Measurements from ENCODE around the gene TNFRSF12A.

TNFRSF12A gene

GRCh38 chr16:2973605-2974318, 46.4 kb upstream of the TNFRSF12A start:
- no peak overlapping the region for H3K27ac Mint-ChIP-seq
- no peaks in the 10 kb centered on the region for H3K27me3 Mint-ChIP-seq (ENCODE audit: low read depth)

GRCh38 chr16:2974319-2975056, 45.7 kb upstream of the TNFRSF12A start:
- Mint-ChIP-seq H3K27ac (no peak overlapping the region), H3K27me3 (ENCODE audit: low read depth) (no peaks in the 10 kb centered on the region), H3K4me1 (peaks cover 16% of the 10 kb centered on the region), H3K36me3 (ENCODE audit: low read depth) (no peaks in the 10 kb centered on the region), H3K9me3 (no peaks in the 10 kb centered on the region), H3K4me3 (no peak overlapping the region)
- TF ChIP-seq CTCF (IDR thresholded peaks at IDR 0.05; ENCODE audit: unreplicated experiment in 3 of 3): no peak

More at GRCh38 chr16:2973605-2974318, 46.4 kb upstream of the TNFRSF12A start:
- no peaks in the 10 kb centered on the region for H3K36me3 Mint-ChIP-seq (ENCODE audit: low read depth)
- H3K9me3 Mint-ChIP-seq: no peaks in the 10 kb centered on the region
- peaks cover 16% of the 10 kb centered on the region for H3K4me1 Mint-ChIP-seq
- TF ChIP-seq CTCF (IDR thresholded peaks at IDR 0.05; ENCODE audit: unreplicated experiment in 3 of 3): no peak
- H3K4me3 Mint-ChIP-seq: no peak overlapping the region

- Mint-ChIP-seq H3K4me1 (peaks cover 16% of the 10 kb centered on the region), H3K9me3 (no peaks in the 10 kb centered on the region), H3K36me3 (ENCODE audit: low read depth) (no peaks in the 10 kb centered on the region), H3K4me3 (no peak overlapping the region), H3K27me3 (ENCODE audit: low read depth) (no peaks in the 10 kb centered on the region), H3K27ac (no peak overlapping the region)
- no peak for TF ChIP-seq CTCF (IDR thresholded peaks at IDR 0.05; ENCODE audit: unreplicated experiment in 3 of 3)
Measured at GRCh38 chr16:2975161-2975795, 44.9 kb upstream of the TNFRSF12A start.

- no peak for TF ChIP-seq CTCF (IDR thresholded peaks at IDR 0.05; ENCODE audit: unreplicated experiment in 3 of 3)
- Mint-ChIP-seq H3K4me3 (peak overlapping the region in 1 of 3 experiments; percentile 41), H3K36me3 (ENCODE audit: low read depth) (no peaks in the 10 kb centered on the region), H3K4me1 (peaks cover 19% of the 10 kb centered on the region), H3K27me3 (ENCODE audit: low read depth) (no peaks in the 10 kb centered on the region), H3K27ac (no peak overlapping the region), H3K9me3 (no peaks in the 10 kb centered on the region)
Measured at GRCh38 chr16:2976201-2976600, 44.0 kb upstream of the TNFRSF12A start.

- H3K4me1 Mint-ChIP-seq: peaks cover 24% of the 10 kb centered on the region
- no peaks in the 10 kb centered on the region for H3K9me3 Mint-ChIP-seq
- H3K4me3 Mint-ChIP-seq: peak overlapping the region; percentile 29 to 68 (median 61)
- H3K36me3 Mint-ChIP-seq (ENCODE audit: low read depth): no peaks in the 10 kb centered on the region
- H3K27me3 Mint-ChIP-seq (ENCODE audit: low read depth): peaks cover 3% of the 10 kb centered on the region
- no peak for TF ChIP-seq CTCF (IDR thresholded peaks at IDR 0.05; ENCODE audit: unreplicated experiment in 3 of 3)
- H3K27ac Mint-ChIP-seq: no peak overlapping the region
Measured at GRCh38 chr16:2976673-2977072, 43.5 kb upstream of the TNFRSF12A start.

Measured in nephron (organoid).